Fibroblast of upper back skin (primary cell): ENCODE results near the gene ARHGAP21.

Experiments
- DNase-seq: peaks from one replicate; pipeline ENCODE4 v3.0.0-alpha.2; 2013

ARHGAP21 gene

GRCh38 chr10:24569828-24570657, 153.6 kb downstream of the ARHGAP21 start:
- DNase-seq = no peak

GRCh38 chr10:24569330-24569796, 154.3 kb downstream of the ARHGAP21 start:
- no peak for DNase-seq

GRCh38 chr10:24568042-24568441, 155.6 kb downstream of the ARHGAP21 start:
- no peak for DNase-seq

GRCh38 chr10:24561453-24561852, 162.2 kb downstream of the ARHGAP21 start:
- DNase-seq = no peak

- peak; percentile 73 for DNase-seq
These were observed 166.6 kb downstream of the ARHGAP21 start for GRCh38 chr10:24556750-24557742.

GRCh38 chr10:24556126-24556749, 167.4 kb downstream of the ARHGAP21 start:
- DNase-seq = no peak

- DNase-seq = no peak
These were observed 169.7 kb downstream of the ARHGAP21 start for GRCh38 chr10:24554036-24554435.

- DNase-seq = no peak
These were observed 170.6 kb downstream of the ARHGAP21 start for GRCh38 chr10:24553051-24553612.

GRCh38 chr10:24552346-24553016, 171.2 kb downstream of the ARHGAP21 start:
- DNase-seq = no peak

GRCh38 chr10:24551161-24551560, 172.5 kb downstream of the ARHGAP21 start:
- no peak for DNase-seq

GRCh38 chr10:24550680-24551079, 173.0 kb downstream of the ARHGAP21 start:
- DNase-seq = no peak

- DNase-seq = no peak
These were observed 178.1 kb downstream of the ARHGAP21 start for GRCh38 chr10:24545585-24545984.

- DNase-seq = no peak
These were observed 178.9 kb downstream of the ARHGAP21 start for GRCh38 chr10:24544776-24545175.

GRCh38 chr10:24542314-24543270, 181.1 kb downstream of the ARHGAP21 start:
- DNase-seq = no peak

- DNase-seq = no peak
These were observed 182.4 kb downstream of the ARHGAP21 start for GRCh38 chr10:24541239-24541753.

- no peak for DNase-seq
These were observed 187.1 kb downstream of the ARHGAP21 start for GRCh38 chr10:24536636-24537035.

- DNase-seq = no peak
These were observed 189.7 kb downstream of the ARHGAP21 start for GRCh38 chr10:24533981-24534380.
